Kasumi-1 (cell line): ENCODE measurements around the gene MAMDC4.

ENCODE experiments used
- DNase-seq, 2 experiments: peaks; one replicate each; lab custom pipeline; 2025; lab: John Stamatoyannopoulos, UW

MAMDC4 gene

DNA sequence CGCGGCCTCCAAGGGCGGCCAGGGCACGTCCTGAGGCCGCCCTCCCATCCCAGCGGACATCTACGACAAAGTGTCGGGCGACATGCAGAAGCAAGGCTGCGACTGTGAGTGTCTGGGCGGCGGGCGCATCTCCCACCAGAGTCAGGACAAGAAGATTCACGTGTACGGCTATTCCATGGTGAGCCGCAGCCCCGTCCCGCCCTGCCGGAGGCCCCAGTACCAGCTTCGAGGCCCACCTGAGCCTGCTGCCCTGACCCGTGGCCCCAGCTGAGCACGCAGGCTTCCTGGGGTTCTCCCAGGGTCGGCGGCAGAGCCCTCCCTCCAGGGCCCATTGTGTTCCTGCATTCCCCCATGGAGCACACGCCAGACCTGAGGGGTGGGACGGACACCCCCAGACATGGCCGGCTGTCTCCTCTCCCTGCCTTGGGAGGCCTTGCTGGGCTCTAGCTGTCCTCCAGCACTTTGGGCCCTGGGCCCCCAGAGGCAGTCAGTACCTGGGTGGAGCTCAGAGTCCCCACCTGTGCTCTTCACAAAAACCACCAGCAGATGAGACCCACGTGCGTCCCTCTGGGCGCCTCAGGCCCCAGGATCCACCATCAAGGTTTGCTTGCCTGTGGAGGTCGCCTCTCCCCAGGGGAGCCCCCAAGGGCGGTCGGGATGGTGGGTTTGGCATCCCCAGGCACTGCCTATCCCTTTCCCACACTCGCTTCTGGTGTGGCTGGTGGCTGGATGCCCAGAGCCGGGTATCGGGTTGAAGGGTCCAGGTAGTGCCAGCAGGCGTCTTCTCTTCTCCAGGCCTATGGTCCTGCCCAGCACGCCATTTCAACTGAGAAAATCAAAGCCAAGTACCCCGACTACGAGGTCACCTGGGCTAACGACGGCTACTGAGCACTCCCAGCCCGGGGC lies 1.9 kb upstream of the MAMDC4 start:
- no peak for DNase-seq

DNA sequence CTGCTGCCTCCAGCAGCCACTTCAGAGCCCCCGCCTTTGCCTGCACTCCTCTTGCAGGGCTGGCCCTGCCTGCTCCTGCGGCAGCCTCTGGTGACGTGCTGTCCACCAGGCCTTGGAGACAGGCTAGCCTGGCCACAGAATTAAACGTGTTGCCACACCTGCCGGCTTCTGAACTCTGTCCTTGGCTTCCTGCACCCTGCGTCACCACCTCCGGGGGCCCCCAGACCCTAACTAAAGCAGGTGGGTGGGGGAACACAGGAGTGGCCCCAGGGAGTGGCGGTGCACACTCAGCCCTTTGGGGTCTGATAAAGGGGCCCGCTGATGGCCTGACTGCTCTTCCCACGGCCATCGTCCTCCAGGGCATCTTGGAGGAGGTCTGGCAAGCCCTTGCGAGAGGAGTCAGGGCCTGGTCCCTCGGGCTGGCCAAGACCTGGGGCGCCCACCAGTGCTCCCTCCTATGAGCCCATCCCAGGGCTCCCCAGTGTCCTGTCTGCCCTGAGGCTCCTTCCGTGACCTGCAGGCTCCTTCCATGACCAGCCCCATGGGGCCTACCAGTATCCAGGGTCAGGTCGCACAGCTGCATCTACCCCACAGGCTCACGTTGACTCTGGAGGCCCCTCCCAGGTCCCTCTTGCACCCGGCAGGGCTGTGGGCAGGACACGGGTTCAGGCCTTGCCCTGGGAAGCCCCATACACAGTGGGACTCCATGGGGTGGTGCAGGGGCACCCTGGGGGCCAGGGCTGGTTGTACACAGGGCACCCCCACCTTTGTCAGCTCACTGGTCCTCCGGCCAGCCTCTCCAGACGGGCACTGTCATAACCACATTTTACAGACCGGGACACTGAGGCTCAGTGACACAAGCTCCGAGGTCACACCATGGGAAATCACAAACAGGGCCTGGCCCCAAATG lies 1.0 kb upstream of the MAMDC4 start:
- no peak for DNase-seq

DNA sequence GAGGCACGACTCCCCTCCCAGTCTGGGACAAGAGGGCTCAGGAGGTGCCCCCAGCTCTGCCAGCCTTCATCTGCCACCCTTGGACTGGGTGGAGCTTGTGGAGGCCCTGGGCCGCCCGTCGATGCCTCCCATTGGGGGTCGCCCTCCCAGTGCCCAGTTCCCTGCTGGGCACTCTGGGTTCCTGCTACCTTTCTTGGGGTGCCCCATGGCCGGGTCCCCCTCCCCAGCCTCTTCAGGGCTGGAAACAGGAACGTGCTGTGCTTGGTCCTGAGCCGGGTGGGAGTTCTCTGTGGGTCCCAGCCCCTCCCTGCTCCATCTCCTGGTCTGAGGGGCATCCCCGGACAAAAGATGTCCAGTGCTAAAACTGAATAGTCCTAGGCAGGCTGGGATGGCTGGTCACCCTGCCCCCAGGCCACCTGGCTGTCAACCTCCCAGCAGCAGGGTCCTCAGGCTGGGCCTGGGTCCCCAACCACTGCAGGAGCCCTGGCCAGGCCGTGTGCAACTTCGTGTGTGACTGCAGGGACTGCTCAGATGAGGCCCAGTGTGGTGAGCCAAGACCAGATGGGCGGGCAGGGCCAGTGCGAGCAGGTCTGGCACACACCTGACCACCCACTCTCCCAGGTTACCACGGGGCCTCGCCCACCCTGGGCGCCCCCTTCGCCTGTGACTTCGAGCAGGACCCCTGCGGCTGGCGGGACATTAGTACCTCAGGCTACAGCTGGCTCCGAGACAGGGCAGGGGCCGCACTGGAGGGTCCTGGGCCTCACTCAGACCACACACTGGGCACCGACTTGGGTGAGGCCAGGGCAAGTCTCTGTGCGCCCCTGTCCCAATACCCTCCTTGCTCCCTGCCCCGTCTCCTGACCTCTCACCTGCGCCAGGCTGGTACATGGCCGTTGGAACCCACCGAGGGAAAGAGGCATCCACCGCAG lies 784 bp downstream of the MAMDC4 start:
- no peak for DNase-seq

DNA sequence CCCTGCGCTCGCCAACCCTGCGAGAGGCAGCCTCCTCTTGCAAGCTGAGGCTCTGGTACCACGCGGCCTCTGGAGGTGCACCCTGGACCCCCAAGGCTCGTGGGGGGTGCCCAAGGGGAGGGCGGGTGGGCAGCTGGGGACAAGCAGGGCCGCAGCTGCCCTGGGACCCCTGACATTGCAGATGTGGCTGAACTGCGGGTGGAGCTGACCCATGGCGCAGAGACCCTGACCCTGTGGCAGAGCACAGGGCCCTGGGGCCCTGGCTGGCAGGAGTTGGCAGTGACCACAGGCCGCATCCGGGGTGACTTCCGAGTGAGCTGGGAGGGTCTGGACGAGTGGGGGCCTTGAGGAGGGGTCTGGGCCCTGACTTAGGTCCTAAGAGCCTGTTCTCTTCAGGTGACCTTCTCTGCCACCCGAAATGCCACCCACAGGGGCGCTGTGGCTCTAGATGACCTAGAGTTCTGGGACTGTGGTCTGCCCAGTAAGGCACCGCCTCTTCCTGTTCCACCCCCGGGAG lies 1.5 kb downstream of the MAMDC4 start:
- DNase-seq = no peak

DNA sequence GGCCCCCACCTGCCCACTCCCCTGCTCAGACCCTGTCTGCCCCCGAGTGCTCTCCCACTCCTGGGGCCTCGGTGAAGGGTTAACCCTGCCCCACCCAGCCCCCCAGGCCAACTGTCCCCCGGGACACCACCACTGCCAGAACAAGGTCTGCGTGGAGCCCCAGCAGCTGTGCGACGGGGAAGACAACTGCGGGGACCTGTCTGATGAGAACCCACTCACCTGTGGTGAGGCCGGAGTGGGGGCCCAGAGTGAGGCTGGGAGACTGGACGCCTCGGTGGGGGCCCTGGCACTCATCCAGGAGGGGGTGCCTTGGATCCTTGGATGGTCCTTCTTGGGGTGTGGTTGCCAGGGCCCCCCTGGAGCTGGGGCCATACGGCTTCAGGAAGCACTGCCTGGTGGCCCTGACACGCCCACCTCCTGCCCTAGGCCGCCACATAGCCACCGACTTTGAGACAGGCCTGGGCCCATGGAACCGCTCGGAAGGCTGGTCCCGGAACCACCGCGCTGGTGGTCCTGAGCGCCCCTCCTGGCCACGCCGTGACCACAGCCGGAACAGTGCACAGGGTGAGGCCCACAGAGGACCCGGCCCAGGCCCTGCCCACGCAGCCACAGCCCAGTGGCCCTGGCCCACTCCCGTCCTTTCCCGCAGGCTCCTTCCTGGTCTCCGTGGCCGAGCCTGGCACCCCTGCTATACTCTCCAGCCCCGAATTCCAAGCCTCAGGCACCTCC lies 2.1 kb downstream of the MAMDC4 start:
- no peak for DNase-seq

DNA sequence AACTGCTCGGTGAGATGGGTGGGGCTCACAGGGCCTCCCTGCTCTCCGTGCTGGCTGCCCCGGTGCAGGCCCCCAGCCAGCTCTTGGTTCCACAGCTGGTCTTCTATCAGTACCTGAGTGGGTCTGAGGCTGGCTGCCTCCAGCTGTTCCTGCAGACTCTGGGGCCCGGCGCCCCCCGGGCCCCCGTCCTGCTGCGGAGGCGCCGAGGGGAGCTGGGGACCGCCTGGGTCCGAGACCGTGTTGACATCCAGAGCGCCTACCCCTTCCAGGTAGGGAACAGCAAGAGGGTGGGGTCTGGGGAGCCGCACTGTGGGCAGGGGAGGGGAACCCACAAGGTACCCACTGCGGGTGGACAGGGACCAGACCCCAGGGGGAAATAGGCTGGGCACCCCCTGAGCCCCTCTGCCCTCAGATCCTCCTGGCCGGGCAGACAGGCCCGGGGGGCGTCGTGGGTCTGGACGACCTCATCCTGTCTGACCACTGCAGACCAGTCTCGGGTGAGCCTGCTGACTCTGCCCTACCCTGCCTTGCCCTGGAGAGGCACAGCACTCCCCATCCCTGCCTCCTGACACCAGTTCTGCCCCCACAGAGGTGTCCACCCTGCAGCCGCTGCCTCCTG lies 2.8 kb downstream of the MAMDC4 start:
- no peak for DNase-seq

DNA sequence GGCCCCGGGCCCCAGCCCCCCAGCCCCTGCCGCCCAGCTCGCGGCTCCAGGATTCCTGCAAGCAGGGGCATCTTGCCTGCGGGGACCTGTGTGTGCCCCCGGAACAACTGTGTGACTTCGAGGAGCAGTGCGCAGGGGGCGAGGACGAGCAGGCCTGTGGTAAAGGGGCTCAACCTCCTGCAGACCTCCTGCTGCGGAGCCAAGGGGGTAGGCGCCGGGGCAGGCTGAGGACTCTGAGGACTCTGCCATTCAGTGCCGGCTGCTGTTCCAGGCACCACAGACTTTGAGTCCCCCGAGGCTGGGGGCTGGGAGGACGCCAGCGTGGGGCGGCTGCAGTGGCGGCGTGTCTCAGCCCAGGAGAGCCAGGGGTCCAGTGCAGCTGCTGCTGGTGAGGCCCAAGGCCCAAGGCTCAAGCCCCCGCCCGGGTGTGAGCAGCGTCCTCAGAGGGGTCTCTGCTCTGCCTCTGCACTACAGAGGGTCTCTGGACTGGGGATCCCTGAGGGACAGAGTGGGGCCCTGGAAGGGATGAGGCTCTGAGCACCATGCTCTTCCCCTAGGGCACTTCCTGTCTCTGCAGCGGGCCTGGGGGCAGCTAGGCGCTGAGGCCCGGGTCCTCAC lies 3.4 kb downstream of the MAMDC4 start:
- no peak for DNase-seq

DNA sequence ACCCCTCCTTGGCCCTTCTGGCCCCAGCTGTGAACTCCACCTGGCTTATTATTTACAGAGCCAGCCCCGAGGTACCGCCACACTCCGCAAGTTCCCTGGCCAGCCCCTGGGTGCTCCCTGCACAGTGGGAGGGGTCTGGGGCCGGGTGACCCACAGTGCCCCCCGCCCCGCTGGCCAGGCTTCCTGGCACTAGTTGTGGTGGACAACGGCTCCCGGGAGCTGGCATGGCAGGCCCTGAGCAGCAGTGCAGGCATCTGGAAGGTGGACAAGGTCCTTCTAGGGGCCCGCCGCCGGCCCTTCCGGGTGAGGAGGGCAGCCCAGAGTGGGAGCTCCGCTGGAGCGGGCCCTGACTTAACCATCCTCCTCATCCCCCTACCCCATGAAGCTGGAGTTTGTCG lies 3.9 kb downstream of the MAMDC4 start:
- DNase-seq = no peak

DNA sequence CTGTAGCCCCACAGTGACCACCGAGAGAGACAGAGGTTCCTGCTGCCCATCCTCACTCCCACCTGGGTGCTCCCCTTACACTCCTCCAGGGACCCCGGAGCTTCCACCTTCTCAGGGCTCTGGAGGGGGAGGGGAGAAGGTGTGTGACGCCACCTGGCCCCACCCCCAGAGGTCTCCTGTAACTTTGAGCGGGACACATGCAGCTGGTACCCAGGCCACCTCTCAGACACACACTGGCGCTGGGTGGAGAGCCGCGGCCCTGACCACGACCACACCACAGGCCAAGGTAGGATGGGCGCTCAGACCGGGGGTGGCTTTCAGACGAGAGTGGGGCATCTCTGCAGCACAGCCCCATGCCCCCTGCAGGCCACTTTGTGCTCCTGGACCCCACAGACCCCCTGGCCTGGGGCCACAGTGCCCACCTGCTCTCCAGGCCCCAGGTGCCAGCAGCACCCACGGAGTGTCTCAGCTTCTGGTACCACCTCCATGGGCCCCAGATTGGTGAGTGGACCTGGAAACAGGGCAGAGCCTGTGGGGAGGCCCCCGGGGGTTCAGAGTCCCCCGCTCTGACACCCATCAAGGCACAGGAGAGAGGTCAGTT lies 4.5 kb downstream of the MAMDC4 start:
- DNase-seq = no peak

DNA sequence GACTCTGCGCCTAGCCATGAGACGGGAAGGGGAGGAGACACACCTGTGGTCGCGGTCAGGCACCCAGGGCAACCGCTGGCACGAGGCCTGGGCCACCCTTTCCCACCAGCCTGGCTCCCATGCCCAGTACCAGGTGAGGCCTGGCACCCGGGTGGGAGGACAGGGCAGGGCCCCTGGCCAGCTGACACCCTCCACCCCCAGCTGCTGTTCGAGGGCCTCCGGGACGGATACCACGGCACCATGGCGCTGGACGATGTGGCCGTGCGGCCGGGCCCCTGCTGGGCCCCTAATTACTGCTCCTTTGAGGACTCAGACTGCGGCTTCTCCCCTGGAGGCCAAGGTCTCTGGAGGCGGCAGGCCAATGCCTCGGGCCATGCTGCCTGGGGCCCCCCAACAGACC lies 5.0 kb downstream of the MAMDC4 start:
- no peak for DNase-seq

DNA sequence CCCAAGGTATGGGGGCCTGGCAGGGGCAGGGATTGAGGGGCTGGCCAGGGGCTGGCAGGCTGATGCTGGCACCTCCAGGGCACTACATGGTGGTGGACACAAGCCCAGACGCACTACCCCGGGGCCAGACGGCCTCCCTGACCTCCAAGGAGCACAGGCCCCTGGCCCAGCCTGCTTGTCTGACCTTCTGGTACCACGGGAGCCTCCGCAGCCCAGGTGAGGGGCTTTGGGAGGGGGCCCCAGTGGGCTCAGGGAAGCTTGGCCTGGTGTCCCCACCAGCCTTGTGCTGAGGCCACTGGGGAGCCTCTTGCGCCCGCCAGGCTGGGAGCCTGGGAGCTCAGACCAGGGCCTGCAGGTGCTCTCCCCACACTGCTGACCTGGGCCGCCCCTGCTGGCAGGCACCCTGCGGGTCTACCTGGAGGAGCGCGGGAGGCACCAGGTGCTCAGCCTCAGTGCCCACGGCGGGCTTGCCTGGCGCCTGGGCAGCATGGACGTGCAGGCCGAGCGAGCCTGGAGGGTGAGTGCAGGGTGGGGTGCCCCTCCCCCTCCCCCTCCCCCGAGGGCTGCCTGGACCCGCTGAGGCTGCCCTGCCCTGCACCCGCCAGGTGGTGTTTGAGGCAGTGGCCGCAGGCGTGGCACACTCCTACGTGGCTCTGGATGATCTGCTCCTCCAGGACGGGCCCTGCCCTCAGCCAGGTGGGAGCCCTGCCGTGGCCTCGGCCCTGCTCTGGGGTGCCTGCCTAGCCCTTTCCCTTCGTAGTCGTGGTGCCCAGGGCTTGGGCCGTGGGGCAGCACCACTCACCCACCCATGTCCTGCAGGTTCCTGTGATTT lies 5.7 kb downstream of the MAMDC4 start:
- no peak for DNase-seq

DNA sequence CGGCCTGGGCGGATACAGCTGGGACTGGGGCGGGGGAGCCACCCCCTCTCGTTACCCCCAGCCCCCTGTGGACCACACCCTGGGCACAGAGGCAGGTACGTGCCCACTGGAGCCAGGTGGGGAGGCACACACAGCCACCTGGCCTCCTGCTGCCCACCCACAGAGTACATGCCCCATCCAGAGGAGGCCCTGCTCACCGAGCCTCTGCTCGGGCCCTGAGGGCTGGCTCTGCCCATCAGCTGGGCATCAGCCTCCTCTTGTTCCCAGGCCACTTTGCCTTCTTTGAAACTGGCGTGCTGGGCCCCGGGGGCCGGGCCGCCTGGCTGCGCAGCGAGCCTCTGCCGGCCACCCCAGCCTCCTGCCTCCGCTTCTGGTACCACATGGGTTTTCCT lies 6.3 kb downstream of the MAMDC4 start:
- no peak for DNase-seq

DNA sequence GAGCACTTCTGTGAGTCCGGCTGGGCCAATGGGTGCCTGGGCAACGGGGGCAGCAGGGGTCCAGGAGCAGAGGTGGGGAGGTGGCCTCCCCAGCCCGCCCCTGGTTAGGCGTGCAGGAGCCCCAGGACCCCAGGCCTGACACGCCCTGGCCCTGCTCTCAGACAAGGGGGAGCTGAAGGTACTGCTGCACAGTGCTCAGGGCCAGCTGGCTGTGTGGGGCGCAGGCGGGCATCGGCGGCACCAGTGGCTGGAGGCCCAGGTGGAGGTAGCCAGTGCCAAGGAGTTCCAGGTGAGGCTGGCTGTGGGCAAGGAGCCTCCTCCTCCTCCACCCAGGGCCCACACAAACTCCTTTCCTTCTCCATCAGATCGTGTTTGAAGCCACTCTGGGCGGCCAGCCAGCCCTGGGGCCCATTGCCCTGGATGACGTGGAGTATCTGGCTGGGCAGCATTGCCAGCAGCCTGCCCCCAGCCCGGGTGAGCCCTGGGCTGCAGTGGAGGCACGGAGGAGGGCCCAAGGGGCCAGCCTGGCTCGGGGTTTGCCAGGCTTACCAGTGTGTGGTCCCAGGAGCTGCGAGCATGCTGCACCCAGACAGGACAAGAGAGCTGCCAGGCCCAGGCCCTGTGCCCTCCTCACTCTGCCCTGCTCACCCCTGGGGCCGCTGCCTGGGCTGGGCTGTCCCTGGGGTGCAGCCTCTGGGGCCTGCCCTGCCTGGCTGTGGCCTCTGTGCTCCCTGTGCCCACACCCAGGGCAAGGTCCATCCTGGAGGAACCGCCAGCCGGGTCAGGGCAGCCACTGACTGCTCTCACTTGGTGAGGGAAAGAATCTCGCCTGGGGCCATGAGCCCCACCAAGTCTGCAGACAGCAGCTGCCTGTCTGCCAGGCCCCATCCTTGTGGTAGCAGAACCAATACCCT lies 7.0 kb downstream of the MAMDC4 start:
- DNase-seq = no peak

DNA sequence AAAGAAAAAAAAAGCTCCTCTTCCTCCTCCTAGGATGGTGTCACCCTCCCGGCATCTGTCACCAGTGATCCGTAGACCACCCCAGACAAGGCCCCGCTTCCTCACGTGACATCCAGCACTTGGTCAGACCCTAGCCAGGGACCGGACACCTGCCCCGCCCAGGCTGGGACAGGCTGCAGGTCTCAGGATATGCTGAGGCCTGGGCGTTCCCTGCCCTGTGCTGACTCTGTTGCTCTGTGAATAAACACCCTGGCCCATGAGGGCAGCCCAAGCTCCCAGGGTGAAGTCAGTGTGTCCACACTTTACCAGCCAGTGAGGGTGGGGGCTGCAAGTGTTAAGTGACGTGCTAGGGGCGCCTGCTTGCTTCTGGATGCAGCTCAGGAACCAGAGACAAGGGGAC lies 8.4 kb downstream of the MAMDC4 start:
- DNase-seq = no peak

DNA sequence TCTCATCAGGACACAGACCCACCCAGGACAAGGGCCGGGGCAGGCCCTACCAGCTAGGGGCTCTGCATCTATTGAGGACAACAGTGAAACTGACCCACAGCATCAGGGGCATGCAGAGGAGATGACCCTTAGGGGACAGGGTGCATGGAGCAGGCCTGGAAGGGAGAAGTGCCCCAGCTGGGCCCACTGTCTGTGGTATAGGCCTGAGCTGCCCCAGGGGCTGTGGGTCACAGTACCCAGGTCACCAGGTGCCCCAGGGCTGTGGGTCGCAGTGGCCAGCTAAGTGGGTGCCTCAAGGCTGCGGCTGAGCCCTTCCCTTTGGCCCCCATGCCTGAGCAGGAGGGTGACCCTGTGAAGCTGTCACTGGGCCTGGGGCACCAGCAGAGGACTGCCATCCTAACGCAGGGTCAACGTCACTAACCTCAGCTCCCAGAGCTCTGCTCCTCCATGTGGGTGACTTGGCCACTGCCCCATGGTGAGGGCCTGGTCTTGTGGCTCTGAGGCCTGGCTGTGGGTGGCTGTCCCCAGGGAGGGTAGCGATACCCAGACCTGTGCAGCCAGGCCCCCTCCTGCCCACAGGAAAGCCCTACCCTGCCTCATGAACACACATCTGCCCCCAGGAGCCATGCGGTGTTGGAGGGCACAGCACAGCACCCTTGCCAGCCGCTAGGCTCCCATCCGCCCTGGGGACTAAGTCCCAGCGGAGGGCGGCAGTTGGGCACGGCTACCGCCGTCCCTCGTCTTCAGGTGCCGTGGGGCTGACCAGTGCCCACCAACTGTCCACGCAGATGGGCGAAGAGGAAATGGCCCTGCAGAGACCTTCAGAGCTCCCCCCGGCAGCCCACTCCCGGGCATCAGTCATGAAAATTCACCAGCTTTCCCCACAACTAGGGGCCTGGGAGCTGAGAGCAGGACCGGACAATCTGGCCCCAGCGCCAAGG lies 9.1 kb downstream of the MAMDC4 start:
- DNase-seq = no peak

DNA sequence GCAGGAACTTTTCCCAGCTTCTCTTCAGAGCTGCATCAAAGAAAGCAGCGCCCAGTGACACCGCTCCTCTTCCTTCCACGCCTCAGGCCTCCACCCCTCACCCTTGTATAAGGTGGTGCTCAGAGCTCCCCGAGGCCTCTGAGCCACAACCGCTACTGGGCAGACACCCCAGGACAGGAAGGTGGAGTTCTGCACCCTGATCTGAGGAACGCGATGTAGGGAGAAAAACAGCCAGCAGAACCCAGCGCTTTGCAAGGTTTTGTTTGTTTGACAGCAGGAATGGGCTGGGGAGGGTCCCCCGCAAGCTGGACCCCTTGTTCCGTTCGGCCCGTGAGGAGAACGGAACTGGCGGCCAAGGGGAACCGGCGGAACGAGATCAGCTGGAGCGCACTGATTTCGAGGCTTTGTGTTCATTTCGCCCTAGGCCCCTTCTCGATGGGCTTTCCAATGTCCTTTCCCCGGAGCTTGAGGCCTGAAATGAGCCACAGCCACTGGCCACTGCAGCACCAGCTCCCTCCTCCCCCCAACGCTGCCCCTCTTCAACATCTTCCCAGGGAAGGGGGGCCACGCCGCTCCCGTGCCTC lies 9.8 kb downstream of the MAMDC4 start:
- no peak for DNase-seq
